Activated CD8-positive, alpha-beta T cell treated with anti-CD3 and anti-CD28 coated beads for 36 hours (primary cell): Measurements from ENCODE around the gene ARHGAP35. TPM values are rescaled to one million over a fixed set of nuclear protein-coding genes. Genes with fewer than 3 reads are reported as not detected.
A peak's percentile ranks its signal among the peaks of the same experiment; 100 is the strongest.

ENCODE experiments used
- ATAC-seq: fragments of 200-7000 bp; cut with Tn5 transposase; one replicate; pipeline ENCODE4 v1.10.0; 2021; ENCODE audit warnings: mild to moderate bottlenecking, moderate library complexity
- CTCF ChIA-PET: fragments of 350-600 bp; sonication (Branson Sonifier 250); formaldehyde crosslinking; loops from one replicate; lab custom pipeline; 2021; ENCODE audit warnings: antibody characterized with exemption; lab: Charles Lee
- POLR2A ChIA-PET: fragments of 350-600 bp; sonication (Branson Sonifier 250); formaldehyde crosslinking; loops from one replicate; lab custom pipeline; 2021; ENCODE audit warnings: antibody characterized with exemption; lab: Charles Lee
- DNase-seq: peaks from one replicate; pipeline ENCODE4 v3.0.0-alpha.2; 2020
- H3K27ac Mint-ChIP-seq: one replicate; pipeline ENCODE4 v1.8.0; 2021; ENCODE audit warnings: mild to moderate bottlenecking, mixed read lengths
- H3K27me3 Mint-ChIP-seq: one replicate; pipeline ENCODE4 v1.8.0; 2021; ENCODE audit warnings: mixed read lengths
- H3K36me3 Mint-ChIP-seq: one replicate; pipeline ENCODE4 v1.8.0; 2021; ENCODE audit warnings: low read depth, mixed read lengths
- H3K4me1 Mint-ChIP-seq: one replicate; pipeline ENCODE4 v1.8.0; 2021; ENCODE audit warnings: low read depth, mixed read lengths
- H3K4me3 Mint-ChIP-seq: one replicate; pipeline ENCODE4 v1.8.0; 2021; ENCODE audit warnings: mild to moderate bottlenecking, moderate library complexity, mixed read lengths
- H3K9me3 Mint-ChIP-seq: one replicate; pipeline ENCODE4 v1.8.0; 2021; ENCODE audit warnings: mixed read lengths
- intact Hi-C: fragments of 100-400 bp; cut with micrococcal nuclease; formaldehyde crosslinking; loops from one replicate; pipeline ENCODE4 v1.10.0; 2022
- total RNA-seq, 2 experiments: library from RNA; stranded (reverse); gene quantifications; one replicate each; pipeline ENCODE4 v1.2.3, GENCODE V29; 2021
- TF ChIP-seq, protein P1 (sequence below): fragments of 200-600 bp; IDR thresholded peaks from one replicate; pipeline ENCODE4 v1.8.0; 2022; ENCODE audit warnings: antibody characterized with exemption, mild to moderate bottlenecking

Gene ARHGAP35
- total RNA-seq, 2 experiments from 2014 or later, result 15.0 to 16.4 TPM

DNA sequence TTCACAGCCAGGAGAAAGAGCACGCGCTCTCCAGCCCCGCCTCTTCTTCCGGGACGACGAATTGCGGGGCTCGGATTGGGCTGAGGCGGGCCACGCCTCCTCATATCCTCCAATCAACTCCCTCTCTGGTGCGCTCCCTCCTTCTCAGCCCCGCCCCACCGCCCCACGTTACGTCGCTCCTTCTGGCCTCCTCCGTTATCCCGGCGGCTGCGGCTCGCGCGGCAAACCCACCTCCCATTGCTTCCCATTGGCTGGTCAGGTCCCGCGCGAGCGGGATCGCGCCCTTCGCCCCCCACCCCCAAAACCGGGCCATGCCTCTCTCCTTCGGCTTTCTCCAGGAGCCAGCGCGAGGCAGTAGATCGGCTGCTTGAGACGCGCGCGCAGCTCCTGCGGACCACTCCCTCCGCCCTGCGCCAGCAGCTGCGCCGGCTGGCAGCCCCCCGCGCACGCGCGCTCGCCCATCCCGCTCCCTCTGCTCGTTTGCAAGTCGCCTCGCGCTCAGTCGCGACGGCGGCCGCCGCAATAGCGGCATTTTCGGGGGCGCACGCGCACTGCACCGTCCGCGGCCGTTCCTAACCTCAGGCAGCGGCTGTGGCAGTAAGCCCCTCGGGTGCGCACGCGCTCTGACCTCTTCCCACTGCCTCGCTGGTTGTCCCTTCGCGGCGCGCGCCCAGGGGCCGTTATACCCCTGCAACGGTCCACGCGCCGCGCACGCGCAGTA is 512 bp upstream of the ARHGAP35 start:
- TF ChIP-seq, protein P1, sequence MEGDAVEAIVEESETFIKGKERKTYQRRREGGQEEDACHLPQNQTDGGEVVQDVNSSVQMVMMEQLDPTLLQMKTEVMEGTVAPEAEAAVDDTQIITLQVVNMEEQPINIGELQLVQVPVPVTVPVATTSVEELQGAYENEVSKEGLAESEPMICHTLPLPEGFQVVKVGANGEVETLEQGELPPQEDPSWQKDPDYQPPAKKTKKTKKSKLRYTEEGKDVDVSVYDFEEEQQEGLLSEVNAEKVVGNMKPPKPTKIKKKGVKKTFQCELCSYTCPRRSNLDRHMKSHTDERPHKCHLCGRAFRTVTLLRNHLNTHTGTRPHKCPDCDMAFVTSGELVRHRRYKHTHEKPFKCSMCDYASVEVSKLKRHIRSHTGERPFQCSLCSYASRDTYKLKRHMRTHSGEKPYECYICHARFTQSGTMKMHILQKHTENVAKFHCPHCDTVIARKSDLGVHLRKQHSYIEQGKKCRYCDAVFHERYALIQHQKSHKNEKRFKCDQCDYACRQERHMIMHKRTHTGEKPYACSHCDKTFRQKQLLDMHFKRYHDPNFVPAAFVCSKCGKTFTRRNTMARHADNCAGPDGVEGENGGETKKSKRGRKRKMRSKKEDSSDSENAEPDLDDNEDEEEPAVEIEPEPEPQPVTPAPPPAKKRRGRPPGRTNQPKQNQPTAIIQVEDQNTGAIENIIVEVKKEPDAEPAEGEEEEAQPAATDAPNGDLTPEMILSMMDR, result no peak

DNA sequence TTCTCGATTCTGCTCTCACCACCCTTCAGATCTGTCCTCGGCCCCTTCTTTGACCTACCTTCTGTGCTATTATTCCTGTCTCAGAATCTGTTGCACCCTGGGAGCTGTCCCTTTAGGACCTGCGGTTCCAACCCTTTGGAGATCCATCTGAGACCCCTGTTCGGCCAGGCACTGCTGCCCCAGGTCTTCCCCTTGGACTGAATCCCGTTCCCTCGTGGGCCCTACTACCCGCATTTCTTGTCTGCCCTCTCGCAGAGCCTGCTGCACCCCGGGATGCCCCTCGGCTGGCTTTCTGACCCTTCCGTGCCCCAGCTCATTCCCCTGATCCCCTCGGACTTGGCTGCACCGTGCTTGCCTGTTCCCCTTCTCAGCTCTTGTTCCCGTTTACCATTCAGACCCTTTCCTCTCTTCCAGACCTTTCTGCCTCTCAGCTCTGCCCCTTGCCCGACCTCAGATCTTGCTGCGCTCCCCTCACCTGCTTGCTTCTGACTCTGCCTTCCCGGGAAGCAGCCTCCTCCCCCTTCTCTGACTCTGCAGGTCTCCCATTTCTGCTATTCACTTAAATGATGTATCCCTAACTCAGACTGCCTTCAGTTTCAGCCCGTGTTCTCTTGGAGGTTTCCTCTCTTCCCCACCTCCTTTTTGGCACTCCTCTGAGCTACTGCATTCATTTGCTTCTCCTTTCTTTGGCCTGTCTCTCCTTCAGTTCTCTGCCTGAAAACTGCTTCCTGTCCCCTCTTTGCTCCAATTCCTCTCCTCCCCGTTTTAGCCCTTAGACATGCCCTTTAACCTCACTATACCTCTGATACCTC is 1.1 kb downstream of the ARHGAP35 start:
- ATAC-seq (no peak), DNase-seq (peak; percentile 22)
- peaks cover 25% of the 10 kb centered on the region for H3K4me1 Mint-ChIP-seq
- ChIA-PET POLR2A (interaction anchor here (0.6 to 2.2 kb wide), 6 partner anchors 15 to 233 kb away, joined by 3 to 9 read pairs (median 3); no protein-coding TSS in a partner anchor), CTCF (interaction anchor here (1.0 to 2.2 kb wide), 4 partner anchors 21 to 385 kb away, joined by 3 to 8 read pairs (median 4); no protein-coding TSS in a partner anchor)
- no peaks in the 10 kb centered on the region for H3K9me3 Mint-ChIP-seq
- no peak overlapping the region for H3K27ac Mint-ChIP-seq
- H3K36me3 Mint-ChIP-seq, result peaks cover 12% of the 10 kb centered on the region
- TF ChIP-seq, protein P1, result no peak
- no peak overlapping the region for H3K4me3 Mint-ChIP-seq
- no peaks in the 10 kb centered on the region for H3K27me3 Mint-ChIP-seq
- intact Hi-C loops, result no loop called here

More for the DNA sequence above, 512 bp upstream of the ARHGAP35 start:
- ChIA-PET POLR2A (interaction anchor here (0.6 to 2.2 kb wide), 6 partner anchors 17 to 253 kb away, joined by 3 to 9 read pairs (median 3); partner anchors contain the start of gene ZC3H4), CTCF (interaction anchor here (1.0 to 1.2 kb wide), 2 partner anchors 54 to 131 kb away, joined by 3 to 4 read pairs; no protein-coding TSS in a partner anchor)
- peak; percentile 98 for DNase-seq
- Mint-ChIP-seq H3K9me3 (no peaks in the 10 kb centered on the region), H3K4me3 (peak overlapping the region; percentile 85), H3K4me1 (peaks cover 24% of the 10 kb centered on the region), H3K27me3 (no peaks in the 10 kb centered on the region), H3K27ac (peak overlapping the region; percentile 95), H3K36me3 (peaks cover 8% of the 10 kb centered on the region)
- peak; percentile 82 for ATAC-seq
- intact Hi-C loops, result no loop called here

DNA sequence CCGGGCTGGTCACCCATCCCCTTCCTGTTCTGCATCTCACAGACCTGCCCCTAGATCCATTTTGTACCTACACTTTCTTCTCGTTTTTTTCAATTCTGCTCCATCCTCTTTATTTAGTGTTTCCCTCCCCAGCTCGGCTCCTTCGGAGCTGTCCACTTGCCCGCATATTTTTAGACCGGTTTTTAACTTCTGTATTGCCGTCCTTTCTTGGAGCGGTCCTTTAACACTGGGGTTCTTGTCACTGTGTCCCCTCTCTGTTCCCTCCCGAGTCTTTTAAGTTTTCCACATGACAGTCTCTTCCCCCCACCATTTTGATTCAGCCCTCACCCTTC is 1.7 kb downstream of the ARHGAP35 start:
- ChIA-PET POLR2A (no interaction called here), CTCF (interaction anchor here (1.0 to 2.2 kb wide), 5 partner anchors 21 to 385 kb away, joined by 3 to 8 read pairs (median 3); no protein-coding TSS in a partner anchor)
- TF ChIP-seq, protein P1, result no peak
- intact Hi-C loops, result no loop called here
- peaks cover 12% of the 10 kb centered on the region for H3K36me3 Mint-ChIP-seq
- no peak for DNase-seq
- ATAC-seq, result no peak
- H3K4me1 Mint-ChIP-seq, result peaks cover 31% of the 10 kb centered on the region
- no peaks in the 10 kb centered on the region for H3K27me3 Mint-ChIP-seq
- H3K4me3 Mint-ChIP-seq, result no peak overlapping the region
- H3K9me3 Mint-ChIP-seq, result no peaks in the 10 kb centered on the region
- H3K27ac Mint-ChIP-seq, result no peak overlapping the region

DNA sequence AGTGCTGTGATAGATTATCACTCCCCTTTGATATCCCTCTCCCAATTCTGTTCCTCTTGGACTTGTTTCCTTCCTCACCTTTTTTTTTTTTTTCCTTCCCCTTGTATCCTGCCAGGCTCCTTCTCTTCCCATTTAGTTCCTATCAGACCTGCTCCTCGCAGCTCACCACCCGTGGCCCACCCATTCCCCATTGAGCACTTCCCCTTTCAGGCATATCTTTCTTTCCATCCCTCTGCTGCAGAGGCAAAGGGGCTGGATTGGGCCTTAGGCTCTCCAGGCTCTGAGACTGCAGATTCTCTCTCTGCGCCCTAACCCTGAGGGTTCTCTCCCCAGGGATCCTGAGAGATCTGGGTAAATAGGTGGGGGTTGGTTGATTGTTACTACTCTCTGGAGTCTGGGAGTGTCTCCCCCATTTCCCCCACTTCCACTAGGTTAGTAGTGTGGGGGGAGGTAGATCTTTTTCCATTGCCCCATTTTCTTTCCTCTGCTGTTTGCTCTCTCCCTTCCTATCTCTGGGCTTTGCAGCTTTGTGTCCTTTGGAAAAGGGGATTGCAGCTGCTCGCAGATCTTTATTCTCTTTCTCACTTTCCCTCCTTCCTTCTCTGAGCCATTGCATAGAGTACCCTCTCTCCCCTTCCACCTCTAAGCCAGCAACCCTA is 2.3 kb downstream of the ARHGAP35 start:
- CTCF ChIA-PET, result interaction anchor here (0.6 to 2.2 kb wide), 5 partner anchors 97 to 150 kb away, joined by 3 to 8 read pairs (median 4); no protein-coding TSS in a partner anchor
- no peak for DNase-seq
- intact Hi-C loops, result no loop called here
- ATAC-seq, result no peak
- POLR2A ChIA-PET, result interaction anchor here (1.1 to 1.7 kb wide), 2 partner anchors 25 to 92 kb away, joined by 3 to 4 read pairs; no protein-coding TSS in a partner anchor
- Mint-ChIP-seq H3K27ac (no peak overlapping the region), H3K36me3 (peaks cover 12% of the 10 kb centered on the region), H3K27me3 (no peaks in the 10 kb centered on the region), H3K4me1 (peaks cover 33% of the 10 kb centered on the region), H3K4me3 (no peak overlapping the region), H3K9me3 (no peaks in the 10 kb centered on the region)
- TF ChIP-seq, protein P1, result no peak
